ENCODE data around the gene RAI1.

RAI1 gene

DNA sequence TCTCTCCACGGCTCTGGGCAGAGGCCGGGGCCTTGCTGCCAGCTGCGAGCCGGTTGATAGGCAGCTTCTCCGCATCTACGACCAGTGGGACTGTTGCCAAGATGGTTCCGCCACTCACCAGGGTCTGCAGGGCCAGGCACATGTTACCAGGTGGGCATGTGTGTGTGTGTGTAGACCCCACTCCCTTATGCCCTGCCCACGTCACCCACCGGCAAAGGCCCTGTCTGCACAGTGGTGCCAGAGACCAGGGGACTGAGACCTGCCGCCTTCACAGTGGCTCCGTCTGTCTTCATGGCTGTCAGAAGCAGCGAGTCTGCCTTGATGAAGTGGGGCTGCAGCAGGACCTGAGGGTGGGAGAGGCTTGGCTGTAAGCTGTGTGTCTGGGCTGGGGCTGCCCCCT is 137.9 kb downstream of the RAI1 start:
- DNase-seq = no peak

- DNase-seq = no peak
These were observed 138.3 kb downstream of the RAI1 start for GRCh38 chr17:17819561-17819995.

- DNase-seq = no peak
These were observed 138.8 kb downstream of the RAI1 start for GRCh38 chr17:17820046-17820445.

DNA sequence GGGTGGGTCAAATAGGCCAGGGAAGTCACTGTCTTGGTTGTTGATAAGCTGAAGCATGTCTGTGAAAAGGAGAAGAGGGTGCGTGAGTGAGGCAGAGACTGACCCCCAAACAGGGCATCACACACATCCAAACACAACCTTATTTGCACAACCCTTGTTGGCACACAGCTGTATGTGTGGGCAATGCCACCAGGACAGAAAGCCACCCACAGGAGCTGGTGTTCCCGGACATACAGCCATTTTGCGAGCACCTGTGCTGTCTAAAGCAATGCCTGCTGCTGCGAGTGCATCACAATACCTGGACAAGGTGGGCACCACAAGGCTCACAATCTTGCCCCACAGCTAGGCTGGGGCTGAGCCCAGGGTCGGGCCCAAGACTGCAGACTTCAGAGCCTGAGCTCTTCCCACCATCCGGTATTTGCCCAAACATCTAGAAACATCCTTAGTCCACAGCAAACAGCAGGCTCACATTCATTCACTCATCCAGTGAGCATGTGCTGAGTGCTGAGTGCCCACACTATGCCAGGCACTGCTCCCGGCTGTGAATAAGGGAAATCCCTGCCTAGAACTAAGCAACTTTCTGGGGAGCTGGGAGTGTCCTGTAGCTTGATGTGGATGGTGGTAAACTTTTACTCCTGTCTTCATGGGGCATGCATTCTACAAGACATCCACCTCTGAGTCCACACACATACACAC is 139.4 kb downstream of the RAI1 start:
- DNase-seq = no peak

DNA sequence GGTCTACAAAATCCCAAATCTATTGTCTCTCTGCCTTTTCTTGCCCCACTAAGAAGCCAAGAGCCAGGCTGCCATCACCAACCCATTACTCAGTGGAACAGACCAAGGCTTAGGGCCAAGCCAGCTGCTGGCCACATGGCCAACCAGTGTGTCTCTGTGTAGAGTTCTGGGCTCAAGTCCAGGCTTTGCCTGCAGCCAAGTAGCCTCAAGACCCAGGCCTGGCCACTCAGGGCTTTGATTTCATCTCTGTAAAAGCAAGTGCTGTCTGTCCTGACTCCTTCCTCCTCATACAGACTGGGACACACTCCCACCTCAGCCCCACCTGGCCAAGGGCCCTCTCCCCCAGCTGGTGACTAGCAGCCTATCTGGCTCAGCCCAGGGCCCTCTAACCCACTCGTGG is 140.9 kb downstream of the RAI1 start:
- DNase-seq = no peak

GRCh38 chr17:17822616-17823015 is 141.4 kb downstream of the RAI1 start:
- no peak for DNase-seq

DNA sequence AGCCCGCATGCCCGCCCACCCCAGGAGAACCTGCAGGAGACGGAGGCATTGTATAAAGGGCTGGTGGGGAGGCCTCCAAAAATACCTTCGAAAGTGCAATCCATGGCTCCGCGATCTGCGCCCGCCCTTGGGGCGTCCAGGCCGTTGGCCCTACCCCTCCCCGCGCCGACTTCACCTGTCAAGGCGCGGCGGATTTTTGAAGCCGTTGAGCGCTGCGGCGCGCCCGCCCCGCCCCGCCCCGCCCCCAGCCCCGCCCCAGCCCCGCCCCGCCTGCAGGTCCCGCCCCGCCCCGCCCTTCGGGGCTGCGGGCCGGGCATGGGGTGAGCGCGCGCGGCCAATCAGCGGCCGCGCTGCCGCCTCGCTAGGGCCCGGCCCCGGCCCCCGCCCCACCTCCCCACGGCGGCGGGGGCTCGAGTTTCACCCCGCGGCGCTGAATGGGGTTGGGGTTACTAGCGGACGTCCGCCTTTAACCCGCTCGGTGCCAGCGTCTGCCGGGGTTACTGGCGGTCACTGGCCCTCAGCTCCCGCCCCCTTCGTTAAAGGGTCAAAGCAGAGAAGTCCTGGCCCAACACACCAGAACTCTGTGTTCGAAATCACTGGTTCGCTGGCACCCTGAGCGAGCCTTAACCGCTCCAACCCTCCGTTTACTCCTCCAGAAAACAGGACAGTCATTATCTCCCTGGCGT is 142.3 kb downstream of the RAI1 start:
- DNase-seq = peak; percentile 45

- DNase-seq = no peak
These were observed 143.0 kb downstream of the RAI1 start for GRCh38 chr17:17824119-17824782.

DNA sequence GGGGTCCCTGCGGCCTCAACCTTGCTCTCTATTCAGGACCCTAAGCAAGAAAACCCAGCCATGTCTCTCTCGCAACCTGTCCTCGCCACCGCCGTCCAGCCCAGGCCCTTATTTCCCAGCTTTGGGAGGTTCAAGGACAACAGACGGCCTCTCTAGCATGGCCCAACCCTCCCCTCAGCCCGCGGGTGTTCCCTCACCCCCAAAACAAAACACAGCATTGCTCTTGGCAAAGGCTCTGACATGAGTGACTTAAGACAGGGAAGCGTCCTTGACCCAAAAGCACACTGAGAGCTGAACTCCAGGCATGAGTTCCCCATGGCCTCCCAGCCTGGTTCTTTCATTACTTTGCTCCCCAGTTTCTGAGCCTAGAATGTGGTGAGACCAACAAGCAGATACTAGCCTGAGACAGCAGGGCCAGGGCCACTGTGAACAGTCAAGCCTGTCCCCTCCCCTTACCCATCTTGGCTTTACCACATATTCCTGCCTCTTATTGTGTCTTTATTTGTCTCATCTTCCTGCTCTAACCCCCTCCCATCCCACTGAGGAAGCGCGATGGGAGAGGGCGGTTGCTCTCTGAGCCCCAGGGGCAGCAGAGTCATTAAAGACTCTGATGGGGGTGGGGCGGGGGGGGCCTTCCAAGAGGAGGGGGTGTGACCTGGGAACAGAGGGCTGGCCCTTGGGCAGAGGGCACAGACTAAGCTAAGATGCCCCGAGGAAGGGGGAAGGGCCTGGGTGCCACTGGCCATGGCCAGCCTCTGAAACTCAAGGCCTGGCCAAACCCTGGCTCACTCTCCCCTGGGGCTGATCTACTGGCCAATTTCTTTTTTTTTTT is 143.7 kb downstream of the RAI1 start:
- no peak for DNase-seq

DNA sequence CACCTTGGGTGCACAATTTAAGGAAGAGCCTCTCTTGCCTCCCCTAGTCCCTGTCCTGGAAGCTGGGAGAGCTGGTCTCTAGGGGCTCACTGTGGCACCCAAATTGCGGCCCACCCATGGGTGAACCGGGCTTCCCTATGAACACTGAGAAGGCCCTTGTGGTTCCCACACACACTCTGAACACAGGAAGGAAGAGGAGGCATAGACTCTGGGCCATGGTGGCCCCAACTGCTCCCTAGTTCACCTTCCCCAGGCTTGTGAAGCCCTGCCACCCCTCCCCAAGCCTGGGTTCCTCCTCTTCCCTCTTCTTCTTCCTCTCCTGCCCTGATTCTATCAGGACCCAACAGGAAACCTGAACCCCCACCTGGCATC is 145.1 kb downstream of the RAI1 start:
- DNase-seq = no peak

- DNase-seq = no peak
These were observed 145.9 kb downstream of the RAI1 start for GRCh38 chr17:17826942-17827785.

DNA sequence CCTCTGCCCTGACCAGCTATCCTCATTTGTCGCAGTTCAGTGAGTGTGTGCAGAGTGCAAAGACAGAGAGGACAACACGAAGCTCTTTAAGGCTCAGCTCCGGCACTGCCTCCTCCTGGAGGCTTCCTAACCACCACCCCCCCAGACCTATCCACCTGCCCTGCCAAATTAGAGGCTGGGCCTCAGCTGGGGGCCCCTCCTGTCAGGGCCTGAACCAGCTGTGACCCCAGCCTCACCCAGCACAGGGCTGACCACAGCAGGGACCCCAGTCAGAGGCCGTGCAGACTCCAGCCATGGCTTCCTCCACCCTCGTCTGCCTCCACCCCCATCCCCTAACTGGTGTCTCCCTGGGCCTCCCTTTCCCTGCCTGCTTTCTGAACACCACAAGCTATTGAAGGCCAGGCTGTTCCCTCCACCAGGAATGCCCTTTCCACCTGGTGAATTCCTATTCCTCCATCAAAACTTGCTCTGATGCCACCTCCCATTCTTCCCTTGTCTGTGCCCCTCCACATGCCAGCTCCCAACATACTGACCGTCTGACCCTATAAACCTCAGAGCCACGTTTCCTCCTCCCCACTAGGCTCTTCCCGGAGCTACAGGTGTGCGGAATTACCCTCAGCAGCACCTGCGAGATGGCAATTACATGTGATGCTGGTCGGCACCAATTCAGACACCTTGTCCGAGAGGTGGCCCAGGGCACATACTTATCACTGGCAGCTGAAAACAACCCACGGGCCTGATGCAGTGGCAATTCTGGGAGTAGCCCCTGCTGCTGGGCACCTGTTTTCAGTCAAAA is 146.8 kb downstream of the RAI1 start:
- no peak for DNase-seq

DNA sequence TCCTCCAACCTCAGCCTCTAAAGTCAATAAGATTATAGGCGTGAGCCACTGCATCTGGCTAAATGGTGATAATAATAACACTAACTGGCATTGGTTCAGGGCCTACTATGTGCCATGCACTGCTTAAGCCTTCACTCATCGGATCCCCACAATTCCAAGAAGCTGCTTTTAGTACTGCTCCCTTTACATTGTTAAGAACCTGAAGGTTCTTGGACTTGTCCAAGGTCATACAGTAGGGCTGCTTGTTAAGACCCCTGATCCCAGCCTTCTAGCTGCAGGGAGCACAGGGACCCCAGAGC is 149.0 kb downstream of the RAI1 start:
- DNase-seq = no peak

GRCh38 chr17:17830740-17831207 is 149.5 kb downstream of the RAI1 start:
- no peak for DNase-seq

GRCh38 chr17:17831208-17832031 is 150.2 kb downstream of the RAI1 start:
- no peak for DNase-seq

DNA sequence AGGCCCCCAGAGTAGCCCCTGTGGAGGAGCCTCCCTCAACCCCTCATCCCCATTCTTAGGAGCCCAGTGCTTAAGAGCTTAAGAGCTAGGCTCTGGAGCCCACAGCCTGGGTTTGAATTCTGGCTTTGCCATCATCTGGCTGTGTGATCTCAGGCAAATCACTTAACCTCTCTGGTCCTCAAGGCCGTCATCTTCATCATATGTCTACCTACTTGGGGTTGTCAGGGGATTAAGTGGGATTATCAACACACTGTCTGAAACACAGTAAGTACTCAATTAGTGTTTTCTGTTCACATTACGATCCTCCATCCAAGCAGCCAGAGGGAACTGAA is 150.7 kb downstream of the RAI1 start:
- DNase-seq = no peak

DNA sequence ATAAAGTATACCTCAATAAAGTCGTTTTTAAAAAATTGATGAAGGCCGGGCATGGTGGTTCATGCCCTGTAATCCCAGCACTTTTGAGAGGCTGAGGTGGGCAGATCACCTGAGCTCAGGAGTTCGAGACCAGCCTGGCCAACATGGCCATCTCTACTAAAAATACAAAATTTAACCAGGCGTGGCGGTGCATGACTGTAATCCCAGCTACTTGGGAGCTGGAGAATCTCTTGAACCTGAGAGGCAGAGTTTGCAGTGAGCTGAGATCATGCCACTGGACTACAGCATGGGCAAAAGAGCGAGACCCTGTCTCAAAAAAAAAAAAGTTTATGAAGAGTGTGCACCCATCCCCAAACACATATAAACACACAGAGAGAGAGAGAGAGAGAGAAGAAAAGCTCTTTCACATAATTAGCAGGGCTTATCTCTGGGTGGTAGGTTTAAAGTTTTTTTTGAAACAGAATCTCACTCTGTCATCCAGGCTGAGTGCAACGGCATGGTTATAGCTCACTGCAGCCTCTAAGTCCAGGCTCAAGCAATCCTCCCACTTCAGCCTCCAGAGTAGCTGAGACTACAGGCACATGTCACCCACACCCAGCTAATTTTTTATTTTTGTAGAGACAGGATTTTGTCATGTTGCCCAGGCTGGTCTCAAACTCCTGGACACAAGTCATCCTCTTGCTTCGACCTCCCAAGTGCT is 152.6 kb downstream of the RAI1 start:
- no peak for DNase-seq

- no peak for DNase-seq
These were observed 153.7 kb downstream of the RAI1 start for GRCh38 chr17:17834974-17835373.

GRCh38 chr17:17835415-17836249 is 154.4 kb downstream of the RAI1 start:
- DNase-seq = no peak

Data from NCI-H2227 treated with DMSO at 0.1 percent for 48 hours (cell line).